HL-60 (cell line): ENCODE results near the gene RNF144A.

Experiments
- DNase-seq, 2 experiments: peaks; one replicate each; pipeline ENCODE4 v3.0.0-alpha.2; 2010 to 2020; ENCODE audit warnings: low read depth in 1 of 2, low spot score in 1 of 2
- H3K27ac ChIP-seq: fragments of 250-450 bp; sonication (Bioruptor Pico); replicated peaks from 2 replicates; pipeline ENCODE4 v1.5.1; 2020; ENCODE audit warnings: mild to moderate bottlenecking, moderate library complexity
- H3K27me3 ChIP-seq: fragments of 250-450 bp; sonication (Bioruptor Pico); 2 replicates; pipeline ENCODE4 v1.5.1; 2021; ENCODE audit warnings: mild to moderate bottlenecking, moderate library complexity; ENCODE audit not compliant: insufficient read depth, poor library complexity, severe bottlenecking
- H3K4me3 ChIP-seq: replicated peaks from 2 replicates; pipeline ENCODE4 v1.5.1; 2011; ENCODE audit warnings: mild to moderate bottlenecking, control low read depth, low read length; ENCODE audit not compliant: insufficient read depth
- CTCF ChIP-seq: IDR thresholded peaks from one replicate; pipeline ENCODE4 v1.5.1; 2011; ENCODE audit warnings: low read length, control low read depth, inconsistent platforms; ENCODE audit not compliant: insufficient read depth
- GABPA ChIP-seq: IDR thresholded peaks from 2 replicates; pipeline ENCODE4 v1.6.1; 2012; ENCODE audit warnings: low read depth
- POLR2AphosphoS5 ChIP-seq: IDR thresholded peaks from 2 replicates; pipeline ENCODE4 v1.6.1; 2012; ENCODE audit warnings: low read depth
- REST ChIP-seq: IDR thresholded peaks from 2 replicates; pipeline ENCODE4 v1.6.1; 2012; ENCODE audit warnings: low read depth; ENCODE audit not compliant: insufficient replicate concordance
- SPI1 ChIP-seq: IDR thresholded peaks from 2 replicates; pipeline ENCODE4 v1.6.1; 2012; ENCODE audit warnings: low read depth, mild to moderate bottlenecking, borderline replicate concordance

Gene RNF144A

GRCh38 chr2:6958616-6959235 lies 41.5 kb downstream of the RNF144A start:
- no peak for TF ChIP-seq POLR2AphosphoS5
- TF ChIP-seq SPI1: no peak
- no peak for TF ChIP-seq GABPA
- TF ChIP-seq CTCF: no peak
- no peak for TF ChIP-seq REST
- no peaks in the 10 kb centered on the region for H3K27me3 ChIP-seq
- no peak for DNase-seq
- no peak overlapping the region for H3K27ac ChIP-seq
- no peak overlapping the region for H3K4me3 ChIP-seq

GRCh38 chr2:6959751-6960150 lies 42.5 kb downstream of the RNF144A start:
- H3K4me3 ChIP-seq: no peak overlapping the region
- TF ChIP-seq GABPA: no peak
- TF ChIP-seq SPI1: no peak
- no peak for DNase-seq

GRCh38 chr2:6960659-6961058 lies 43.4 kb downstream of the RNF144A start:
- Histone ChIP-seq H3K27ac (no peak overlapping the region), H3K27me3 (no peaks in the 10 kb centered on the region), H3K4me3 (no peak overlapping the region)
- TF ChIP-seq SPI1 (no peak), POLR2AphosphoS5 (no peak), GABPA (no peak), REST (no peak), CTCF (no peak)
- DNase-seq: no peak

More at GRCh38 chr2:6959751-6960150, 42.5 kb downstream of the RNF144A start:
- Histone ChIP-seq H3K27ac (no peak overlapping the region), H3K27me3 (no peaks in the 10 kb centered on the region)

- no peak for DNase-seq
- TF ChIP-seq GABPA (no peak), CTCF (no peak), SPI1 (no peak), REST (no peak), POLR2AphosphoS5 (no peak)
- Histone ChIP-seq H3K27me3 (no peaks in the 10 kb centered on the region), H3K27ac (no peak overlapping the region), H3K4me3 (no peak overlapping the region)
These were observed 46.5 kb downstream of the RNF144A start for GRCh38 chr2:6963727-6964126.
